A549 (cell line): ENCODE data around the gene TSHR. TPM values are rescaled to one million over a fixed set of nuclear protein-coding genes. Genes with fewer than 3 reads are reported as not detected.
"Not testable (repeated sequence)": the region's sequence is repeated elsewhere in the genome, so short reads cannot be mapped to it uniquely, and the experiment has no call there.

Experiments
- ATAC-seq, 2 experiments: fragments of 200-7000 bp in 1 of 2; fragments of >200 bp in 1 of 2; cut with Nextera tagmentation in 1 of 2; cut with Tn5 transposase in 1 of 2; 3 replicates each; pipeline versions ENCODE4 v1.8.0 to v1.9.1; 2018 to 2020; ENCODE audit warnings: mild to moderate bottlenecking in 1 of 2, moderate library complexity in 1 of 2
- CTCF ChIA-PET: fragments of 300-600 bp; sonication (Branson Sonifier 250); formaldehyde crosslinking; extraction: SDS; loops from one replicate; lab custom pipeline; 2021; ENCODE audit warnings: antibody characterized with exemption, inconsistent platforms; lab: Yijun Ruan, JAX
- POLR2A ChIA-PET: fragments of 350-600 bp; formaldehyde crosslinking; extraction: SDS; loops from one replicate; lab custom pipeline; 2021; ENCODE audit warnings: antibody characterized with exemption, inconsistent platforms; lab: Yijun Ruan, JAX
- DNase-seq, 2 experiments: peaks; one replicate each; pipeline versions ENCODE4 v3.0.0 to v3.0.0-alpha.2; 2011 to 2016; ENCODE audit warnings: low read depth in 1 of 2, low spot score in 1 of 2
- FAIRE-seq: peaks from 2 replicates; lab custom pipeline; 2011; peaks lifted over from hg19 to GRCh38; lab: Jason Lieb, UNC
- H3K27ac ChIP-seq, 2 experiments: fragments of >200 bp; sonication (Bioruptor Twin); formaldehyde crosslinking; 3 replicates each; pipeline ENCODE4 v1.5.1; 2016 to 2017
- H3K4me1 ChIP-seq: fragments of >200 bp; sonication (Bioruptor Twin); formaldehyde crosslinking; 3 replicates; pipeline ENCODE4 v1.6.1; 2016
- H3K4me2 ChIP-seq: fragments of >200 bp; sonication (Bioruptor Twin); formaldehyde crosslinking; 3 replicates; pipeline ENCODE4 v1.6.1; 2016
- H3K4me3 ChIP-seq: fragments of >200 bp; sonication (Bioruptor Twin); formaldehyde crosslinking; 3 replicates; pipeline ENCODE4 v1.5.1; 2016
- H3K9me3 ChIP-seq: fragments of >200 bp; sonication (Bioruptor Twin); formaldehyde crosslinking; 3 replicates; pipeline ENCODE4 v1.6.1; 2016
- CEBPB ChIP-seq, 2 experiments: fragments of >200 bp in 1 of 2; sonication (Bioruptor Twin) in 1 of 2; formaldehyde crosslinking in 1 of 2; IDR thresholded peaks; 2 replicates each; pipeline ENCODE4 v1.6.1; 2012 to 2016
- EP300 ChIP-seq, 2 experiments: fragments of >200 bp; sonication (Bioruptor Twin); formaldehyde crosslinking; IDR thresholded peaks; 2 replicates in 1 of 2; 3 replicates in 1 of 2; pipeline ENCODE4 v1.6.1; 2016 to 2017
- FOSB ChIP-seq: fragments of 250-450 bp; sonication (Bioruptor Pico); IDR thresholded peaks from 2 replicates; pipeline ENCODE4 v1.5.0; 2020; ENCODE audit warnings: mild to moderate bottlenecking, moderate library complexity
- HEYL ChIP-seq: fragments of 250-450 bp; sonication (Bioruptor Pico); IDR thresholded peaks from 2 replicates; pipeline ENCODE4 v1.8.0; 2021; ENCODE audit warnings: mild to moderate bottlenecking, moderate library complexity
- HMGXB4 ChIP-seq: fragments of 250-450 bp; sonication (Bioruptor Pico); IDR thresholded peaks from 2 replicates; pipeline ENCODE4 v1.5.0; 2021; ENCODE audit warnings: mild to moderate bottlenecking, moderate library complexity, borderline replicate concordance
- JUN ChIP-seq, 2 experiments: fragments of >200 bp; sonication (Bioruptor Twin); formaldehyde crosslinking; IDR thresholded peaks; 2 replicates in 1 of 2; 3 replicates in 1 of 2; pipeline ENCODE4 v1.6.1; 2016 to 2017
- REST ChIP-seq: fragments of 200-600 bp; sonication (generic); IDR thresholded peaks from 2 replicates; pipeline ENCODE4 v1.6.1; 2016; ENCODE audit warnings: antibody characterized with exemption, mild to moderate bottlenecking, moderate library complexity
- ZNF302 ChIP-seq: fragments of 250-450 bp; sonication (Bioruptor Pico); IDR thresholded peaks from 2 replicates; pipeline ENCODE4 v1.9.0; 2021; ENCODE audit warnings: inconsistent platforms, mild to moderate bottlenecking, moderate library complexity
- WGBS: methylation state at CpG from one replicate; pipeline ENCODE4 v1.1.6; 2017; ENCODE audit errors: missing lambda C conversion rate; 5-methylcytosine and 5-hydroxymethylcytosine counted together
- polyA plus RNA-seq, 4 experiments: library from polyadenylated mRNA; depleted of rRNA in 3 of 4; stranded (reverse); fragments of >200 nt; fragmentation: RNase III in 1 of 4; extraction: RNeasy Plus Mini Kit Qiagen cat#74134 plus additional on column Dnase treatment in 1 of 4; gene quantifications; 2 replicates in 3 of 4; 3 replicates in 1 of 4; pipeline ENCODE4 v1.2.3, GENCODE V29; 2011 to 2017
- TF ChIP-seq, protein P1 (sequence below): fragments of 150-350 bp; IDR thresholded peaks from 2 replicates; pipeline ENCODE4 v1.6.1; 2014; ENCODE audit warnings: low read depth, mild to moderate bottlenecking, low read length
- TF ChIP-seq, protein P2 (sequence below): fragments of >200 bp; sonication (Bioruptor Twin); formaldehyde crosslinking; IDR thresholded peaks from 2 replicates; pipeline ENCODE4 v1.6.1; 2016

TSHR gene
- polyA plus RNA-seq, 2 of the 4 experiments (the other 2 are of a cell fraction), result not detected

- no peak for FAIRE-seq
- H3K4me2 ChIP-seq, result no peak overlapping the region
- no peak for ATAC-seq
- ChIA-PET CTCF (no interaction called here), POLR2A (no interaction called here)
- TF ChIP-seq HEYL (CRISPR knock-in tag) (no peak), FOSB (no peak), CEBPB (IDR thresholded peaks at IDR 0.05) (no peak), EP300 (IDR thresholded peaks at IDR 0.05) (no peak)
- TF ChIP-seq, protein P1, sequence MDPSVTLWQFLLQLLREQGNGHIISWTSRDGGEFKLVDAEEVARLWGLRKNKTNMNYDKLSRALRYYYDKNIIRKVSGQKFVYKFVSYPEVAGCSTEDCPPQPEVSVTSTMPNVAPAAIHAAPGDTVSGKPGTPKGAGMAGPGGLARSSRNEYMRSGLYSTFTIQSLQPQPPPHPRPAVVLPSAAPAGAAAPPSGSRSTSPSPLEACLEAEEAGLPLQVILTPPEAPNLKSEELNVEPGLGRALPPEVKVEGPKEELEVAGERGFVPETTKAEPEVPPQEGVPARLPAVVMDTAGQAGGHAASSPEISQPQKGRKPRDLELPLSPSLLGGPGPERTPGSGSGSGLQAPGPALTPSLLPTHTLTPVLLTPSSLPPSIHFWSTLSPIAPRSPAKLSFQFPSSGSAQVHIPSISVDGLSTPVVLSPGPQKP, result no peak
- no peaks in the 10 kb centered on the region for H3K4me1 ChIP-seq
- 17% methylated on average over 2 of the region's 2 CpGs for WGBS
- no peak for DNase-seq
- no peak overlapping the region for H3K27ac ChIP-seq
- no peak overlapping the region for H3K4me3 ChIP-seq
- no peaks in the 10 kb centered on the region for H3K9me3 ChIP-seq
Measured at GRCh38 chr14:81110186-81110585, 154.8 kb downstream of the TSHR start.

DNA sequence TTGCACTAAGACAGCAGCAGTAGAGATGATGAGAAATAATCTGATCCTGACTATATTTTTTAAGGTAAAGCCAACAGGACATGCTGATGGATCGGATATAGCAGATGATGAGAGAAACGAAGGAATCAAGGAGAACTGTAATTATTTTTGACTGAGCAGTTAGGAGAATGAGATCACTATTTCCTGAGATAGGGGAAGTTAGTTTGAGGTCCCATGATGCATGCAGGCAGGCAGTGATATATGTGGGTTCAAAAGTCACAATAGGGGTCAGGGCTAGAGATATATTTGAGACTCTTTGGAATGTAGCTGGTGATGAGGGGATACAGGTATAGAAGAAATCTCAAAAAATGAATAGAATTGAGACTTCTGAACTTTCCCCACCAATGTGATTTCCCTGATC lies 157.8 kb downstream of the TSHR start:
- no peak for DNase-seq
- no peak overlapping the region for H3K4me3 ChIP-seq
- no peak overlapping the region for H3K27ac ChIP-seq
- no peak overlapping the region for H3K4me2 ChIP-seq
- POLR2A ChIA-PET, result no interaction called here
- no peak for ATAC-seq
- no peaks in the 10 kb centered on the region for H3K9me3 ChIP-seq
- TF ChIP-seq JUN (IDR thresholded peaks at IDR 0.05) (no peak), HMGXB4 (no peak)
- TF ChIP-seq, protein P1, result no peak
- TF ChIP-seq, protein P2, sequence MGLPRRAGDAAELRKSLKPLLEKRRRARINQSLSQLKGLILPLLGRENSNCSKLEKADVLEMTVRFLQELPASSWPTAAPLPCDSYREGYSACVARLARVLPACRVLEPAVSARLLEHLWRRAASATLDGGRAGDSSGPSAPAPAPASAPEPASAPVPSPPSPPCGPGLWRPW, result no peak
- TF ChIP-seq, all 56 proteins: peak for 0
- 17% methylated on average over 2 of the region's 2 CpGs for WGBS
- no peak for FAIRE-seq
- no peaks in the 10 kb centered on the region for H3K4me1 ChIP-seq
- CTCF ChIA-PET, result interaction anchor here (1.7 kb wide), 1 partner anchor 117 kb away, joined by 4 read pairs; no protein-coding TSS in a partner anchor

DNA sequence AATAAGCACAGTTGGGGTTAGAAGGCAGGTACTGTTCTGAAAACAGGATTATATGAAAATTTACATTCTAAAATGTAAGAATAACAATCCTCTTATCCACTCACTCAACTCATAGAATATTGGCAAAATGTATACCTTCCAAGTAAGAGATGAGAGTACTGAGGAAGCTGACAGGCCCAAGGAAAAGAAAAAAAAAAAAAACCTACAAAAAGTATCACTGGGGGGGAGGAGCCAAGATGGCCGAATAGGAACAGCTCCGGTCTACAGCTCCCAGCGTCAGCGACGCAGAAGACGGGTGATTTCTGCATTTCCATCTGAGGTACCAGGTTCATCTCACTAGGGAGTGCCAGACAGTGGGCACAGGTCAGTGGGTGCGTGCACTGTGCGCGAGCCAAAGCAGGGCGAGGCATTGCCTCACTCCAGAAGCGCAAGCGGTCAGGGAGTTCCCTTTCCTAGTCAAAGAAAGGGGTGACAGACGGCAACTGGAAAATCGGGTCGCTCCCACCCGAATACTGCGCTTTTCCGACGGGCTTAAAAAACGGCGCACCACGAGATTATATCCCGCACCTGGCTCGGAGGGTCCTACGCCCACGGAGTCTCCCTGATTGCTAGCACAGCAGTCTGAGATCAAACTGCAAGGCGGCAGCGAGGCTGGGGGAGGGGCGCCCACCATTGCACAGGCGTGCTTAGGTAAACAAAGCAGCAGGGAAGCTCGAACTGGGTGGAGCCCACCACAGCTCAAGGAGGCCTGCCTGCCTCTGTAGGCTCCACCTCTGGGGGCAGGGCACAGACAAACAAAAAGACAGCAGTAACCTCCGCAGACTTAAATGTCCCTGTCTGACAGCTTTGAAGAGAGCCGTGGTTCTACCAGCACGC lies 158.8 kb downstream of the TSHR start:
- H3K4me3 ChIP-seq, H3K27ac ChIP-seq, FAIRE-seq, DNase-seq, H3K4me2 ChIP-seq, H3K9me3 ChIP-seq, H3K4me1 ChIP-seq, ATAC-seq, POLR2A ChIA-PET, CTCF ChIA-PET: not testable (repeated sequence)
- WGBS, result 59% methylated on average over 31 of the region's 34 CpGs

GRCh38 chr14:81120501-81120900 lies 165.1 kb downstream of the TSHR start:
- no peaks in the 10 kb centered on the region for H3K9me3 ChIP-seq
- CTCF ChIA-PET, result no interaction called here
- 45% methylated on average over 2 of the region's 2 CpGs for WGBS
- no peak for ATAC-seq
- H3K4me3 ChIP-seq, result no peak overlapping the region
- H3K4me2 ChIP-seq, result no peak overlapping the region
- no peaks in the 10 kb centered on the region for H3K4me1 ChIP-seq
- H3K27ac ChIP-seq, result no peak overlapping the region
- FAIRE-seq, result no peak
- no peak for TF ChIP-seq REST
- TF ChIP-seq CEBPB (IDR thresholded peaks at IDR 0.05), result no peak
- no peak for TF ChIP-seq ZNF302
- TF ChIP-seq, all 56 proteins: peak for 0
- POLR2A ChIA-PET, result no interaction called here
- no peak for DNase-seq
